NCI-H510A (cell line): ENCODE results near the gene PHF5A.

Source experiments
- DNase-seq: peaks from one replicate; lab custom pipeline; 2025; lab: John Stamatoyannopoulos, UW

The PHF5A gene, protein sequence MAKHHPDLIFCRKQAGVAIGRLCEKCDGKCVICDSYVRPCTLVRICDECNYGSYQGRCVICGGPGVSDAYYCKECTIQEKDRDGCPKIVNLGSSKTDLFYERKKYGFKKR

DNA sequence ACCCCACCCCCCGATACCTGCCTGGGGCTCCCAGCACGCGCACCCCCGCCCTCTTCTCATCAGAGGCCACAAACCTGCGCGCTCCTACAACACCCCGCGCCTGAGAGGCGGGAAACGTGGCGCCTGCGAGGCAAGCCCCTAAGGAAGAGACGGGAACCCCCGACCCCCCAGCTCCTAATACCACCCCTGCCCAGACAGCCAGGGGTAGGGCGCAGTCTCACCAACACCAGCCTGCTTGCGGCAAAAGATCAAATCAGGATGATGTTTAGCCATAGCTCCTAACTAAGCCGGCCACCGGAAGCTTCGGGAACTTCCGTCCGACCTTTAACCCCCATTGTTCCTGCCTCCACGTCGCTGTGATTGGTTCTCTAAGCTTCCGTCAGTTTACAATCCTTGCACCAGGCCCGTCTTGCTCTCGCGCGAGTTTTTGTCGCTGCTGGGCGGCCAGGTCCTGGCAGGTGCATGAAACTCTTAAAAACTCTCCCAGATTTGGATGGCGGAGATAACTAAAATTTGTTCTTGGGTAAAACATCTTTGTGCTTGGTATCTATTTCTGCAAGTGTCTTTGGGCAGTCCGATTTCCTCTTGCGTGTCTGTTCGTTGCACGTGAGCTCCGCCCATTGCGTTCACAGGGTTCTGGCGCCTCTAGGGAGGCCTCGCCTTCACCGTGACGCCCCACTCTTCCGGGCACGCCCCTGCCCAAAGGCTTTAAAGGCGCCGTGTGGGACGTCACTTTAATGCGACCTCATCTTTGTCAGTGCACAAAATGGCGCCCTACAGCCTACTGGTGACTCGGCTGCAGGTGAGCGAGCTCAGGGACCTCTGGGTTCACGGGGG is at the start of gene PHF5A, which contains the start of gene ACO2:
Gene PHF5A (minus strand): TSS at position 312 of the 837 bp plus-strand sequence. CDS start 39 bp downstream, at position 273.
Gene ACO2 (plus strand): TSS at position 737 of the 837 bp plus-strand sequence. CDS start 30 bp downstream, at position 767.
- peak; percentile 80 for DNase-seq

DNA sequence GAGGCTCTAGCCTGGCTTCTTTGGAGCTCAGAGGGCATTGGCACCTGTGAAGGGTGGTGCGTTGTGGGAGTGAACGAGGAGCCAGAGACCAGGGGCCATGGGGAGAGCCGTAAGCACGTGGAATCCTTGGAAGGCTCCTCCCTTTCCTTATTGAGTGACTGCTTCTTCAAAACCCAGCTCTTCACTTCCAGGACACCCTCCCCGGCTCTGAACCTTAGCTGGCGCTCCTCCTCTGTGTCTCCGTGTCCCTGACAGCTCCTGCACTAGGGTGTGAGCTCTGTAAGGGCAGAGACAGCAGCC is 49.5 kb upstream of the PHF5A start:
- no peak for DNase-seq

DNA sequence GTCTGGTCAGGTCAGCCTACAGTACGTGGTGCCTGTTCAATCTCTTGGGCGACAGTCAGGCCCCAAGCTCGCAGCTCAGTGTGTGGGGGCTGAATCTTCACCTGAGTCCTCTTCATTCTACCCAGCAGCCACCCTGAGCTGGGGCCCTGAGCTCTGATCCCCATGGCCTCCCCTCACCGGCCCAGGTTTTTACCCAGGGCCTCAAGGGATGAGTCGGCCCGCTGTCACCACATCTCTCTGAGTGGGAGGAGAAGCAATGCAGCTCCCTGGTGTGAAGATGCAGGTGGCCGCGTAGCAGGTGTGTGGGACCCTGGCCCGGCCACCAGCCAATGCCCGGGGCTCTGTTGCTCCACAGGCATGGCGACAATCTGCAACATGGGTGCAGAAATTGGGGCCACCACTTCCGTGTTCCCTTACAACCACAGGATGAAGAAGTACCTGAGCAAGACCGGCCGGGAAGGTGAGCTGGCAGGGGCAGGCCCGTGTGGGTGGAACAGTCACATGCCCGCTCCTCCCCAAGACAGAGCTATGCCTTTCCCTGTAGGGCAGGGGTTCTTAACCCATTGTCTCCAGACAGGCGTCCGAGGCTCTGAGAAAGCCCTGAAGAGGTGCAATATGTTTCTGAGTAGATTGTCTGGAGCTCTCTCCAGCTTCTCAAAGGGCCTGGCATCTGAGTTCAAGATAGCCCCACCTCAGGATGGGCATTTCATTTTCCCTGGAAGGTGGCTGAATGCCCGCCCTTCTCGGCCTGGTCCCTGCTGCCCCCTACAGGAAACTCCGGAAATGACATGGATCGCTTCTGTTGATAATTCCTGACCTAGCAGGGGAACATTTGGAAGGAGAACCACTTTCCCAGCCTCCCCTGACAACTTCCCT is 48.9 kb upstream of the PHF5A start:
- peak; percentile 28 for DNase-seq

DNA sequence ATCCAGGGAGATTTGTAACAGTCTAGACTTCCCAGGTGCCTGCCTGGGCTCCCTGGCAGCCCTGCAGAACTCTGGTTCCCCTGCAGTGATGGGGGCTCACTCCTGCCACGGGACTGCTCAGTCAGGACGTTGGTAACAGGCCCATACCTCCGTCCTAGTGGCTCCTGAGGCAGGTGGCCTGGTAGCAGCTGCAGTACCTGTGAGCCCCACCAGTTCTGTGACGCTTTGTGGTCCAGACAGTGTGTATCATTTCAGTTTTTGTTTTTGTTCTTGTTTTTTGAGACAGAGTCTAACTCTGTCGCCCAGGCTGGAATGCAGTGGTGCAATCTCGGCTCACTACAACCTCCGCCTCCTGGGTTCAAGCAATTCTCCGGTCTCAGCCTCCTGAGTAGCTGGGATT is 48.0 kb upstream of the PHF5A start:
- DNase-seq = no peak

DNA sequence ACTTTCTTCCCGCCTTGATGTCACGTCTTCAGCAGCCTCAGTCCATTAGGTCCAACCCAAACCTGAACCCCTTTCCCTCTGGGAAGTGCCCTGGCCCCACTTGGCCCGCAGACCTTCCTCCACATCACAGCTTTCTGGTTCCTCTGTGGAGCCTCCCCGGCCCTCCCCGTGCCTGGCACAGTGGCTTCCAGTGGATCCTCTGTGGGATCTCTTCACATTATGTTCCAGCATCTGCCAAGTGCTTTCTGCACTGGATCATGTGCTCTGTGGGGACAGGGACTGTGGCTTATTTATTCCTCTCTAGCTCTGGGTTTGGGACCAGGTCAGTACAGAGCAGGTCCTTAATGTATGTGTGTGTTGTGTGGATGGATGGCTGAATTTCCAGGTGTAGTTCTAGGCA is 44.9 kb upstream of the PHF5A start:
- no peak for DNase-seq

DNA sequence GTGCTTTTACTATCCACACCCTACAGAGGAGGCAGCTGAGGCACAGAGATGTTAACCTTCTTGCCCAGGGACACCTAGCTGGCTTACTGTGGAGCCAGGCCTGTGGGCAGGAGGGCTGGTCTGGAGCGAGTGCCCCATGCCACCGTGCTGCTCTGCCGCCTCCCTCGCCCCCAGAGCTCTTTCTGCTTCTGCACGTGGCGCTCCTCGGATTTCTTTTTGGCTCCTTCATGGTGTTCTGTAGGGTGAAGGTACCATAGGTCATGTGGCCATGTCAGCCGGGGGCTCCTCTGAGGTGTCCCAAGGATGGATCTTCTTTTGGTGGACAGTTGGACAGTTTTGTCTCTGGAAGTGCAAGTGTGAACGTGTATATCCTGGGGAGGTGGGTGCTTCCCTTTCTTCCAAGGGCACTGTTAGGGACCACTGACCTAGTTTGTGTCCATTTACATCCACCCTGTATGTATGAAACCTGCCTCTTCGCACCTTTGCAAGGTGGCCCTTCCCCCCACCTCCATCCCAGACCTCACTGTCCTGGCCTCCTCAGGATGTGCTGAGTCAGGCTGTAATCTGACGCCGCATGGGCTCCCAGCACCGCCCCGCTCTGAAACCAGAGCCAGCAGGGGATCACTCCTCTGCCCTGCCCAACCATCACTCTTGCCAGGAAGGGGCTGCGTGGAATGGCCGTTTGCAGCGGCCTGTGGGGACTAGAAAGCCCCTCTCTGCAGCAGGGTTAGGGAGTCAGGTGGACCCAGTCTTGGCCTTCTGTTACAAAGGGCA is 44.1 kb upstream of the PHF5A start:
- DNase-seq = peak; percentile 90

DNA sequence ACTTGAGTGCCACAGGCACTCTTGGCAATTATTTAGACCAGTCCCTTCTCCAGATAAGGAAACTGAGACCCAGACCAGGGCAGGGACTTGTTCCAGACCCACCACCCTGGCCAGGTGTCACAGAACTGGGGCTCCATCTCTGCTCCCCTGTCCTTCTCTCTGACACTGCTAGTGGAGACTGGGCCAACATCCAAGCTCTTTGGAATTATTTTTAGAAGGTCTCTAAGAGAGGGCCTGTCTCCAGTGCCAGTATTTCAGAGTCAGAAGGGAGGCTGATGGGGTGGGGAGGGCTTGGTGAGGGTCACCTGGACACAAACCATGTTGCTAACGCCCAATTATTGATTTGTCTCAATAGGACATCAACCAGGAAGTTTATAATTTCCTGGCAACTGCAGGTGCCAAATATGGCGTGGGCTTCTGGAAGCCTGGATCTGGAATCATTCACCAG is 43.1 kb upstream of the PHF5A start:
- DNase-seq = no peak

DNA sequence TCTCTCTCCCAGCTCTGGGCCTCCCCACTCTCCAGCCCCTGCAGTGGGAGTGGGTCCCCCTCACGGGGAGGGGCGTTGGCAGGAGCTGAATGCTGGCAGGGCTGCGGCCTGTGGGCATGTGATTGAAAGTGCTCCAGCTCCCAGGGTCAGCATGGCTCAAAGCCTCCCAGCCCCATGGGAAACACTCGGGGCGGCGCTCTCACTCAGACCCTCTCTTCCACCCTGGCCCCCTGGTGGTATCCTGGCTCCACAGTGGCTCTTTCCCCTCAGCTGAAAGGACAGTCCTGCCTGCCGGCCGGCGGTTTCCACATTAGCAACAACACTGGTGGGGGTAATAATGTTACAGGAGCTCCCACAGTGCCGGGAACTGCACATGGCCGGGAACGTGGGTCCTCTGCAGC is 40.3 kb upstream of the PHF5A start:
- DNase-seq = no peak

DNA sequence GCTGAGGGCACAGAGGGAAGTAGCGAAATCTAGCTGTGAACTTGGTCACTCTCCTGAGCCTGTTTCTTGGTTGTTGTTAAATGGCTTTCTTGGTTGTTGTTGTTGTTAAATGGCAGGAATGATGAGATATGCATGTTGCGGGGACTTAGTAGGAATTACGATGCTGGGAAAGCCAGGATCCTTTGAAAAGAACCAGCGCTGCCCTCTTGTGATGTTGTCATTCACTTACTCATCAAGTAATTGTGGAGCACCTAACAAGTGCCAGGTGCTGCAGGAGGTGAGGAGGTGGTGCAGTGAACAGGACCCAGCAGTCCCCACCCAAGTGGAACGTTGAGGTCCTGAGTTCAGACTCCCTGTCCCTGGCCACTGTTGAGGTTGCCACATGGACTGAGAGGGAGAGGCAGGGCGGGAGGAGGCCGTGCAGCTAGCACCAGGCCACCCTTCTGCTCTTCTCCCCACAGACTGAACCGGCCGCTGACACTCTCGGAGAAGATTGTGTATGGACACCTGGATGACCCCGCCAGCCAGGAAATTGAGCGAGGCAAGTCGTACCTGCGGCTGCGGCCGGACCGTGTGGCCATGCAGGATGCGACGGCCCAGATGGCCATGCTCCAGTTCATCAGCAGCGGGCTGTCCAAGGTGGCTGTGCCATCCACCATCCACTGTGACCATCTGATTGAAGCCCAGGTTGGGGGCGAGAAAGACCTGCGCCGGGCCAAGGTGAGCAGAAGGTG is 39.0 kb upstream of the PHF5A start:
- DNase-seq = no peak

DNA sequence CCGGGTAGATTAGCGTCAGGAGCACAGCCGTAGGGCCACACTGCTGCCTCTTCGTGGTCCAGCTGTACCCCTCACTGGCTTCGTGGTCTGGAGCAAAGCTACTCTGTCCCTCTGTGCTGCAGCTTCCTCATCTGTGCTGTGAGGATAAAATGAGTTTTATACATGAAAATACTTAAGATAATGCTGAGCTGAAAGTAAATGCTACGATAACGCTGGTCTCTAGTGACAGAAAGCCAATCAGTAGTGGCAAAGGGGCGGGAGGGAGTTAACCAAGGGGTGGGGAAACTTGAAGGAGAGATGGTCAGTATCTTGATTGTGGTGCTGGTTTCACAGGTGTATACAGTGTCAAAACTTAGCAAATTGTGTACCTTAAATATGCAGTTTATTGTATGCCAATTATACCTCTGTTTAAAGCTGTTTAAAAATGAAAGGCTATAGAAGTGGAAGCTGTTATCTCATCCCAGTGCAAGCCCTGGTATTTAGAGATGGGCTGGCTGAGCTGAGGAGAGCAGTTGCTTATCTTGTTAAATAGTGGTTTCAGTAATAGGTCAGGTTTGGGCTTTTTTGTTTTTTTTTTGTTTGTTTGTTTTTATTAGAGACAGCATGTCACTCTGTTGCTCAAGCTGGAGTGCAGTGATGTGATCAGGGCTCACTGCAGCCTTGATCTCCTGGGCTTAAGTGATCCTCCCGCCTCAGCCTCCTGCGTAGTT is 37.2 kb upstream of the PHF5A start:
- no peak for DNase-seq

DNA sequence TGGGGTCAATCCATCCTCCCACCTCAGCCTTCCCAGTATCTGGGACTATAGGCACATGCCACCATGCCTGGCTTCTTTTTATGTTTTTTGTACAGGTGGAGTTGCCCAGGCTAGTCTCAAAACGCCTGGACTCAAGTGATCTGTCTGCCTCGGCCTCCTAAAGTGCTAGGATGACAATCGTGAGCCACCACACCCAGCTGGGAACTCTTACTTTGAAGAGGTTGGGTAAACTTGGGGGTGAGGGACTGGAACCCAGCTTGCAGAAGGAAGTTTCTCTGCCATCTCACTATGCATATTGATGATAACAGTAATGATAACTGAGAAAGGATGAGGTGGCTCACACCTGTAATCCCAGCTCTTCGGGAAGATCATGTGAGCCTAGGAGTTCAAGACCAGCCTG is 36.3 kb upstream of the PHF5A start:
- no peak for DNase-seq

DNA sequence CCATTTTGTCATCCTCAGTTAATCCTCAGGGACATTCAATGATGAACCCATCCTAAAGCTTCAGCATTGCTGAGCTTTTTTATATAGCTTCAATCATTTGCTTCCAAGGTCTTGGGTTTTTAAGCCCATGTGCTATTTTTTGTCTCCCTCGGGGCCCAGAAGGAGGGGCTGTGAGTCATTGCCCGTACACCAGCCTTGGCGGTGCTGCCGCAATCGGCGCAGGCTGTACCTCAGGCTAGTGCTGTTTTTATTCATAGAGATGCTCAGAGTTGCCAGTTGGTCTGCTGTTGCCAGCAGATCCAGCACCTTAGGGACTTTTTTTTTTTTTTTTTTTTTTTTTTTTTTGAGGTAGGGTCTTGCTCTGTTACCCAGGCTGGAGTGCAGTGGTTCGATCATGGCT is 35.9 kb upstream of the PHF5A start:
- no peak for DNase-seq

DNA sequence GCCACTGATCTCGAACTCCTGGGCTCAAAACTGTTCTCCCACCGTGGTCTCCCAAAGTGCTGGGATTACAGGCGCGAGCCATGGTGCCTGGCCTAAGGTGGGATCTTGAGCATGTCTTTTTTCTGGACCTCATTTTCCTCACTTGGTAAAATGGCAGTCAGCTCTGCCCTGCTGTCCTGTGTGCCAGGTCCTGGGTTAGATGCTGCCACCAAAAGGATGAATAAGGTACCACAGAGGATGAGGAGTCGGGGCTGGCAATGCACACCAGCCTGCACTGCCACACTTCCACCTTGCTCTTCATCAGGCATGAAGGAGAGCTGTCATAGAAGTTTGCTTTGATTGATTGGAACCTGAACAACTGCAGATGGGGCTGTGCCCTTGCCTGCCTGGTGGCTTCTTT is 32.7 kb upstream of the PHF5A start:
- DNase-seq = no peak

DNA sequence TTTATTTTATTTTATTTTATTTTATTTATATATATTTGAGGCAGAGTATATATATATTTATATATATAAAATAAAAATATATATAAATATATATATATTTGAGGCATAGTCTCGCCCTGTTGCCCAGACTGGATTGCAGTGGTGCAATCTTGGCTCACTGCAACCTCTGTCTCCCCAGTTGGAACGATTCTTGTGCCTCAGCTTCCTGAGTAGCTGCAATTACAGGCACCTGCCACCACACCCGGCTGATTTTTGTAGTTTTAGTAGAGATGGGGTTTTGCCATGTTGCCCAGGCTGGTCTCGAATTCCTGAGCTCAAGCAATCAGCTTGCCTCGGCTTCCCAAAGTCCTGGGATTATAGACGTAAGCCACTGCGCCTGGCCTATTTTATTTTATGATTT is 31.8 kb upstream of the PHF5A start:
- no peak for DNase-seq

DNA sequence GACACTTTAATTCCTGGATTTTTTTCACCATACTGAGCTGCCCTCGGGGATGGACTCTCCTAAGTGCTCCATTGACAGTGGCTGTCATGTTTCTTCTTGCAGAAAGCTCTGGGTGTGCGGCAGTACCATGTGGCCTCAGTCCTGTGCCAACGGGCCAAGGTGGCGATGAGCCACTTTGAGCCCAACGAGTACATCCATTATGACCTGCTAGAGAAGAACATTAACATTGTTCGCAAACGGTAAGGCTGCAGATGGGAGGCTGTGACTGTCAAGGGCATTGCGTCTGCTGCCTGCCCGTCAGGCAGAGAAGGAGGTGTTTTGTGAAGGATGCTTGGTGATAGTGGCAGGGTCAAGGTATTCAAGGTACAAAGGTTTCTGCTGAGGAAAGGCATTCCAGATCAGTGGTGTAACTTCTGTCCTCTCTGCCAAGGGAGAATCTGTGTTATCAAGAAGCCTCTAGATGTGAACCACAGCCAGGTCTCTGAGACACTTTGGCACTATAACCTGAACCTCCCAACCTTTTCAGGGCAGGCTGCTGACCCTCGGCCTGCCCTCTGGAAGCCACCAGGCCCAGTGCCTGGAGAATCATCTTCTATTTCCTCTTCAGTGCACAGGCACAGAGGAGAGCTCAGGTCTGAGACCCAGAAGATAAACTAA is 31.3 kb upstream of the PHF5A start:
- DNase-seq = no peak

DNA sequence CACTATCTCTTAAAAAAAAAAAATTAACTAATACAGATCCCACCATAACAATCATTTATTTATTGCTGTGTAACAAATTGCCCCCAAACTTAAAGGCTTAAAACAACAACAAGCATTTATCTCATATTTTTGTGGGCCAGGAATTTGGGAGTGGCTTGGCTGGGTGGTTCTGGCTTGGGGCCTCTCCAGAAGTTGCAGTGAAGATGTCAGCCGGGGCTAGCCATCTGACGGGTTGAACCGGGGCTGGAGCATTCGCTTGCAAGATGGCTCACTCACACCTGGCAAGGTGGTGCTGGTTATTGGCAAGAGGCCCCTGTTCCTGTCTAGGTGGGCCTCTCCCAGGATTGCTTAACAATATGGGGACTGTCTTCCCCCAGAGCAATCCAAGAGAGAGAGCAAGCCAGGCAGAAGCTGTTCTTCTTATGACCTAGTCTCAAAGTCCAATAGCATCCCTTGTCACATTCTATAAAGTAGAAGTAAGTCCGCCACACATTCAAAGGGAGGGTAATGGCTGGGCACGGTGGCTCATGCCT is 29.9 kb upstream of the PHF5A start:
- DNase-seq = no peak

DNA sequence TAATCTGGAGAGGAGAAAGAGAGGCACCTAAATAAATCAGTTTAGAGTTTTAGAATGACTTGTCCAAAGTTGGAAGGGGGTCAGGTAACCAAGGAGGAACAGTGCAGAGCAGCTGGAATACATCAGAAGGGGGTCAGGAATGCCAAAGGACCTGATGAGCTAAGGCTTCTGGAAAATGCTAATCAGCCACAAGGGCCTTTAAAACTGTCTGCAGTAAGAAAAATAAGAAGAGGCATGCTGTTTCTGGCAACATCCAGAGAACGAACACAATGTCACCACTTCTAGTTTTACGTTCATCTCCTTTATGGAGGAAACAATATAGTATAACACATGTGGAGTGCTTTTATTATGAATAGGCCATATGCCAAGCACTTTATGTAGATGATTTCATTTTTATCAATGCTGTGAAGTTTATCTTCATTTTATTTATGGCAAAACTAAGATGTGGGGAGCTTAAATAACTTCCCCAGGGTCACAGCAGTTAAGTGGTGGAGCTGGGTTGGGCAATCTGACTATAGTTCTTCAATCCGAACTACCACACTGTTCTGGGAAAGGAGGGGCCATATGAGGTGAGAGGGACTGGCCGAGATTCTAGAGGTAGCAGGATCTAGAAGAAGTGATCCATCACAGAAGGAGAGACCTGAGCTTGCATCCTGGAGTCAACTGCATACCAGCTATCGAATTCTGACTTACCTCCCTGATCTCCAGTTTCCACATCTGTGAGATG is 23.0 kb upstream of the PHF5A start:
- no peak for DNase-seq

DNA sequence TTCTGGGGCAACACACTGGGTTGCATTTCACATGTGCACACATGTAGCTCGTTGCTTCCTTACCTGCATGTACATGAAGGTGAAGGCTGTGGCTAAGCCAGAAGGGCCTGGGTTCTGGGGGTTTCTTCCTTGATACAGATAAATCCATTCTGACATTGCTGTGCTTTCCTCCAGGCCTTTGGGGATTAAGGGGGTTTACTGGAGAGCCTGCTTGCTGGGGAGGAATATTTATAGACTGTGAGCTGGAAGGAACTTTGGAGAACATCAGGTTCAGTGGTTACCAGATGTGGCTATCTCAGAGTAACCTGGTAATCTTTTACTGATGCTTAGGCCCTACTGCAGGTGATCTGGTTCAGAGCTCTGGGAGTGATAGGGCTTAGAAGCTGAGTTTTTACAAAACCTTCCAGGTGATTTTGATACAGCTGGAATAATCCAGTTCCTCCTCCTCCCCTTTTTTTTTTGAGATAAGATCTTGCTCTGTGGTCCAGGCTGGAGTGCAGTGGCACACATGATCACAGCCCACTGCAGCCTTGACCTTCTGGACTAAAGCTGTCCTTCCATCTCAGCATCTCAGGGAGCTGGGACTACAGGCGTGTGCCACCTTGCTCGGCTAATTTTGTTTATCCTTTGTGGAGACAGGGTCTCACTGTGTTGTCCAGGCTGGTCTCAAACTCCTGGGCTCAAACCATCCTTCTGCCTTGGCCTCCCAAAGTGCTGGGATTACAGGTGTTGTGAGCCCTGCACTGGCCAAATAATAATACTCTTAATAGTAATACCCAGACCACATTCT is 20.3 kb upstream of the PHF5A start:
- no peak for DNase-seq
